ENCODE data around the gene CTBP2. TPM values are rescaled to one million over a fixed set of nuclear protein-coding genes. Genes with fewer than 3 reads are reported as not detected.

The CTBP2 gene
- total RNA-seq, 2 experiments from 2014 or later: 0.29 to 0.40 TPM

- no peaks in the 10 kb centered on the region for H3K4me1 Mint-ChIP-seq (ENCODE audit: low read depth)
- H3K27ac Mint-ChIP-seq: no peak overlapping the region
- no peak for DNase-seq
- no peak for ATAC-seq
- no peaks in the 10 kb centered on the region for H3K36me3 Mint-ChIP-seq (ENCODE audit: low read depth)
- H3K27me3 Mint-ChIP-seq (ENCODE audit: low read depth): no peaks in the 10 kb centered on the region
- POLR2A ChIA-PET: no interaction called here
- no peak overlapping the region for H3K4me3 Mint-ChIP-seq
- CTCF ChIA-PET: no interaction called here
- H3K9me3 Mint-ChIP-seq (ENCODE audit: insufficient read depth): no peaks in the 10 kb centered on the region
These were observed 25.9 kb downstream of the CTBP2 start for GRCh38 chr10:125134483-125134848.

- Mint-ChIP-seq H3K4me3 (no peak overlapping the region), H3K4me1 (ENCODE audit: low read depth) (no peaks in the 10 kb centered on the region), H3K27ac (no peak overlapping the region), H3K36me3 (ENCODE audit: low read depth) (no peaks in the 10 kb centered on the region), H3K27me3 (ENCODE audit: low read depth) (no peaks in the 10 kb centered on the region), H3K9me3 (ENCODE audit: insufficient read depth) (no peaks in the 10 kb centered on the region)
- DNase-seq (no peak), ATAC-seq (no peak)
- ChIA-PET POLR2A (no interaction called here), CTCF (no interaction called here)
These were observed 26.5 kb downstream of the CTBP2 start for GRCh38 chr10:125133696-125134482.

GRCh38 chr10:125132344-125132743 lies 28.0 kb downstream of the CTBP2 start:
- Mint-ChIP-seq H3K4me3 (no peak overlapping the region), H3K9me3 (ENCODE audit: insufficient read depth) (no peaks in the 10 kb centered on the region), H3K36me3 (ENCODE audit: low read depth) (no peaks in the 10 kb centered on the region), H3K27me3 (ENCODE audit: low read depth) (no peaks in the 10 kb centered on the region), H3K4me1 (ENCODE audit: low read depth) (no peaks in the 10 kb centered on the region), H3K27ac (no peak overlapping the region)
- no peak for ATAC-seq
- CTCF ChIA-PET: no interaction called here
- POLR2A ChIA-PET: no interaction called here
- no peak for DNase-seq

DNA sequence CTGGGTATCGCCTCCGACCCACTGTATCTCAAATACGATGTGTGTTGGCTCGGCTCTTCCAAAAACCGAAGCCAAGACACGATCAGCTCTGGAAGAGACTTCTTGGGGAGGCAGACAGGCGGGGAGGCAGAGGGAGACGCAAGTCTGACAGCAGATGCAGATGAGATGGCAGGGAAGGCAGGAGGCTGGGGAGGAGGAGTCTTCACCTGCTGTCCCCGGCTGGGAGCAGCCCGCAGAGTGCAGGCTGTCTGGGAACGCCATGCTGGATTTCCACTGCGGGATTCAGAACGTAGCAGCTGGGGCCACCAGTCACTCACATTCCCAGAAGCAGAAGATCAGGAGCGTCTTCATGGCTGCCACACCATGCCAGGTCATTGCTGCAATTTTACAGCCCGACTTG lies 29.4 kb downstream of the CTBP2 start:
- H3K27ac Mint-ChIP-seq: no peak overlapping the region
- ChIA-PET POLR2A (no interaction called here), CTCF (no interaction called here)
- no peak for DNase-seq
- no peaks in the 10 kb centered on the region for H3K9me3 Mint-ChIP-seq (ENCODE audit: insufficient read depth)
- H3K4me1 Mint-ChIP-seq (ENCODE audit: low read depth): no peaks in the 10 kb centered on the region
- no peak overlapping the region for H3K4me3 Mint-ChIP-seq
- H3K27me3 Mint-ChIP-seq (ENCODE audit: low read depth): no peaks in the 10 kb centered on the region
- no peaks in the 10 kb centered on the region for H3K36me3 Mint-ChIP-seq (ENCODE audit: low read depth)
- ATAC-seq: no peak

GRCh38 chr10:125130260-125130659 lies 30.1 kb downstream of the CTBP2 start:
- H3K36me3 Mint-ChIP-seq (ENCODE audit: low read depth): no peaks in the 10 kb centered on the region

DNA sequence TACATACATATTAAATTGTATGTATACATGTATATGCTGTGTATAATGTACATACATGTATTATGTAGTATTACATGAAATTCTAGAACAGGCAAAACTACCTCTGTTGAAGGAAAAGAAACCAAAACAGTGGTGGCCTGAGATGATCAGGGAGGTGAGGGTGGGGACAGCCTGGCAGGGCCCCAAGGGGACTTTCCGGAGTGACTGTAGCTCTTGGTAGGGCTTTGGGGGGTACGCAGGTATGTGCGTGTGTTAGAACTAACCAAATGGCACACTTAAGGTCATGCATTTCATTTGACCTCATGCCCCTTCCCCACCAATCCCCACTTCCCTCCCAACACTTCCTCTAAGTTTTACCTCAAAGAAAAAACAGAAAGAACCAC lies 31.3 kb downstream of the CTBP2 start:
- no peak overlapping the region for H3K4me3 Mint-ChIP-seq
- ChIA-PET POLR2A (no interaction called here), CTCF (no interaction called here)
- DNase-seq: no peak
- H3K36me3 Mint-ChIP-seq (ENCODE audit: low read depth): no peaks in the 10 kb centered on the region
- H3K27me3 Mint-ChIP-seq (ENCODE audit: low read depth): no peaks in the 10 kb centered on the region
- no peaks in the 10 kb centered on the region for H3K9me3 Mint-ChIP-seq (ENCODE audit: insufficient read depth)
- H3K4me1 Mint-ChIP-seq (ENCODE audit: low read depth): no peaks in the 10 kb centered on the region
- no peak overlapping the region for H3K27ac Mint-ChIP-seq
- ATAC-seq: no peak

More at GRCh38 chr10:125130260-125130659, 30.1 kb downstream of the CTBP2 start:
- POLR2A ChIA-PET: no interaction called here
- H3K4me1 Mint-ChIP-seq (ENCODE audit: low read depth): no peaks in the 10 kb centered on the region
- H3K27ac Mint-ChIP-seq: no peak overlapping the region
- no peak overlapping the region for H3K4me3 Mint-ChIP-seq
- DNase-seq (no peak), ATAC-seq (no peak)
- H3K9me3 Mint-ChIP-seq (ENCODE audit: insufficient read depth): no peaks in the 10 kb centered on the region
- CTCF ChIA-PET: no interaction called here
- H3K27me3 Mint-ChIP-seq (ENCODE audit: low read depth): no peaks in the 10 kb centered on the region

DNA sequence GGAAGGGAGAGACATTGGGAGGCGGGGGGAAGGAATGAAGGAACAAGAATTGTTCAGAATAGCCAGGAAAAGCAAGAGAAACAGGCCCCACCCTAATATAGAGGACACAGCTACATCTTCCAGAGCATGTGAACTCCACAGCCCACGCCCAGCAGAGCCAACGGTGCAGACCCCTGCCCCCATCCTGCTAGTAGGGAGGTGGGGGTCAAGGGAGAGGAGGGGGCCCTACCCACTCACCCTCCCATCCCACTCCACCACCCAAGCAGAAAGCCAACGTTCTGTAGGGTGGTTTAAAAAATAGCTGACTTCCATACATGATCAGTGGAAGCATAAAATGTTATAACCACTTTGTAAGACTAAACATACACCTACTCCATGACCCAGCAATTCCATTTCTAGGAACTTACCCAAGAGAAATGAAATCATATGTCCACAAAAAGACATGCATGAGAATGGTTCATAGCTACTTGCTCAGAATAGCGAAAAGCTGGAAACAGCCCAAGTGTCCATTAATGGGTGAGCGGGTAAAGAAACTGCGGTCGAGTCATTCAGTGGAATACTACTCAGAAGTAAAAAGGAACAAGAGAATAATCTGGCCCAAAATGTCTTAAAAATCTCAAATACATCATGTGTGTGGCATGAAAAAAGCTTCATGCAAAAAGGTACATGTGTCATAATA lies 31.8 kb downstream of the CTBP2 start:
- CTCF ChIA-PET: no interaction called here

DNA sequence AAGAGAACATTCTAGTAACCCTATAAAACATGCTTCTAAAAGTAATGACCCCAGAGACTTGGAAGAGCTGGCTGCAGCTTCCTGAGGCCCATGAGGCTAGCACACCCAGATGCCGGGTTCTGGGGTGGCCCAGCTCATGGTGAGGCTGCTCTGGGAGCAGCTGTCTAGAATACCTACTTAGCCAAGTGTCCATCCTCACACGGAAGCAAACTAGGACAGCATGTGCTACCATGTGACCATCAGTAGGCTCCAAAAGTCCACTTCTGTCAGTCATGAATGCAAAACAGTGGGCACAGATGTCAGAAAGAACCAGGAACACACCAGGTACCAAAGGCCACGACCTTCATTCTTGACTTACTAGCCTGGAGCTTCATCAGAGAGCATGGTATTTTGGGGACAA lies 32.4 kb downstream of the CTBP2 start:
- Mint-ChIP-seq H3K4me3 (no peak overlapping the region), H3K9me3 (ENCODE audit: insufficient read depth) (no peaks in the 10 kb centered on the region), H3K4me1 (ENCODE audit: low read depth) (no peaks in the 10 kb centered on the region), H3K36me3 (ENCODE audit: low read depth) (no peaks in the 10 kb centered on the region), H3K27ac (no peak overlapping the region), H3K27me3 (ENCODE audit: low read depth) (no peaks in the 10 kb centered on the region)
- CTCF ChIA-PET: no interaction called here
- DNase-seq (no peak), ATAC-seq (no peak)
- POLR2A ChIA-PET: no interaction called here

More for the DNA sequence above, 31.8 kb downstream of the CTBP2 start:
- H3K4me3 Mint-ChIP-seq: no peak overlapping the region
- no peak overlapping the region for H3K27ac Mint-ChIP-seq
- ATAC-seq: no peak
- POLR2A ChIA-PET: no interaction called here
- H3K27me3 Mint-ChIP-seq (ENCODE audit: low read depth): no peaks in the 10 kb centered on the region
- H3K9me3 Mint-ChIP-seq (ENCODE audit: insufficient read depth): no peaks in the 10 kb centered on the region
- DNase-seq: no peak
- H3K36me3 Mint-ChIP-seq (ENCODE audit: low read depth): no peaks in the 10 kb centered on the region
- H3K4me1 Mint-ChIP-seq (ENCODE audit: low read depth): no peaks in the 10 kb centered on the region

DNA sequence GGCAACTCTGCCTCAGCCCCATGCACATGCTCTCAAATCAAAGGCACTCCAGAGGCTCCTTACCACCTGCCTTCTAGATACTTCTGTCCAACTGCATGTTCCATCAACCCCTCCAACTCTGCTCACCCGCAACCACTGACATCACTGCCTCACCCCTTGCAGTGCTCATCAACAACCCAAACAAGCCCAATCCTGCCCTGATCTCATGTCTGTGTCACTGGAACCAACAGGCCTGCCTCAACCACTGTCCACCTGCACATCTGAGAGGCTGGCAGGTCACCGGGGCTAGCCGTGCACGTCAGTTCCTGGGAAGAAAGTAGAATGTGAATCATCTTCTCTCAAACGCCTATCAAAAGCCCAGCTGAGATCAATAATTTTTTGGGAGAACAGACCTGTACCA lies 33.3 kb downstream of the CTBP2 start:
- Mint-ChIP-seq H3K36me3 (ENCODE audit: low read depth) (no peaks in the 10 kb centered on the region), H3K27me3 (ENCODE audit: low read depth) (no peaks in the 10 kb centered on the region), H3K27ac (no peak overlapping the region), H3K4me3 (no peak overlapping the region), H3K4me1 (ENCODE audit: low read depth) (no peaks in the 10 kb centered on the region), H3K9me3 (ENCODE audit: insufficient read depth) (no peaks in the 10 kb centered on the region)
- ChIA-PET CTCF (no interaction called here), POLR2A (no interaction called here)
- ATAC-seq: no peak
- DNase-seq: no peak

DNA sequence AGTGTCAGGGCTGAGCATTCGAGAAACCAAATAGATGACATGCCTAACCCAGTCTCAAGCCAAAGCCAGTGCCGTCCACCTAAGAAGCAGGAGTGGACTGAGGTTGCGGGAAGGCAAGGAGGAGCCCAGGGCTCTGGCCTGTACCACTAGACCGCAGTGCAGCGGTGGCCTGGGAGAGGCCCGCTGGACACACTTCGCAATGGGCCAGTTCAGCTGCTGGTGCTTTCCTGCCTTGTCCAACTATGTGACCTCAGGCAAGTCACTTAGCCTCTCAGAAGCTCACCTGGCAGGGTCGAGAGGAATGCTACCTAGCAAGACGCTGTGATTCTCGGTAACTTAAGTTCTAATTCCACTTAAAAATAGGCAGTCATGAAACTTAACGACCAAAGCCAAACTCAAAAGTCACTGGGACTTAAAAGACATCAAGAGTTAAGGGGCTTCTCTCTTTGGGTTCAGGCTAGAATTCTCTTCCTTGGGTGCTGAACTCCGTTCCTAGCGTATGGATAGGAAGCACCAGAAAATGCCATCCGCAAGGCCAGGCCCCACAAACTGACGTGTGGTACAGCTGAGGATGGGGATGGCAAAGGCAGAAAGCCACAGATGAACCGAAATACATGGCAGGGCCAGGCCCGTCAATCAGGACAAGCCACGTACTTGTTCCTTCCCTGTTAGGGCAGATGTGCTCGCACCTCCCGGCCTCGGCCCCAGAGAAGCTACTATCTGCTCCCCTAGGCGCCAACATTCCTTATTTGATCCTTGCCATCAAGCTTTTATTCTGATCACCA lies 34.2 kb downstream of the CTBP2 start:
- POLR2A ChIA-PET: no interaction called here
- CTCF ChIA-PET: no interaction called here

DNA sequence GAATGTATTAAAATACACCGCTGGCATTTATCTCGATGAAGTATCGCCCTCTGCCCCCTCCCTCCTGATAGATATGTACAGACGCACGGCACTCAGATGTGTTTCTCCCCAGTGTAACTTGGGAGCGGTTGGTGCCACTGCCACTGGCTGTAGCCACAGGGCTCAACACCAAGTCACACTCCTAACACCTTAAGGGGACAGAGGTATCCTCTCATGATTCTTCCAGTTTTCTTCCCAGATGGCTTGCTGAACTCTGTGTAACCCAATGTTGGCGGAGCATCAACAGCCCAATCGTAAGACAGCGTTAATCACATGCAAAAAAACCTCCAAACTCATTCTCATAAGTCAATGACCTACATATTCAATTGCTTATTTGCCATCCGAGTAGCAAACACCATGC lies 35.5 kb downstream of the CTBP2 start:
- Mint-ChIP-seq H3K9me3 (ENCODE audit: insufficient read depth) (no peaks in the 10 kb centered on the region), H3K4me1 (ENCODE audit: low read depth) (no peaks in the 10 kb centered on the region), H3K36me3 (ENCODE audit: low read depth) (no peaks in the 10 kb centered on the region), H3K27me3 (ENCODE audit: low read depth) (no peaks in the 10 kb centered on the region), H3K4me3 (no peak overlapping the region), H3K27ac (no peak overlapping the region)
- ChIA-PET CTCF (no interaction called here), POLR2A (no interaction called here)
- ATAC-seq (no peak), DNase-seq (no peak)

More for the DNA sequence above, 34.2 kb downstream of the CTBP2 start:
- ATAC-seq: no peak
- Mint-ChIP-seq H3K9me3 (ENCODE audit: insufficient read depth) (no peaks in the 10 kb centered on the region), H3K4me1 (ENCODE audit: low read depth) (no peaks in the 10 kb centered on the region), H3K4me3 (no peak overlapping the region), H3K27me3 (ENCODE audit: low read depth) (no peaks in the 10 kb centered on the region), H3K36me3 (ENCODE audit: low read depth) (no peaks in the 10 kb centered on the region), H3K27ac (no peak overlapping the region)
- no peak for DNase-seq

GRCh38 chr10:125124115-125124487 lies 36.3 kb downstream of the CTBP2 start:
- Mint-ChIP-seq H3K27me3 (ENCODE audit: low read depth) (no peaks in the 10 kb centered on the region), H3K4me1 (ENCODE audit: low read depth) (no peaks in the 10 kb centered on the region), H3K27ac (no peak overlapping the region), H3K4me3 (no peak overlapping the region), H3K36me3 (ENCODE audit: low read depth) (no peaks in the 10 kb centered on the region), H3K9me3 (ENCODE audit: insufficient read depth) (no peaks in the 10 kb centered on the region)
- ATAC-seq (no peak), DNase-seq (no peak)
- ChIA-PET CTCF (no interaction called here), POLR2A (no interaction called here)
